GOT3 (cell line): Measurements from ENCODE around the gene SSTR4.

Source experiments
- DNase-seq: peaks from one replicate; lab custom pipeline; 2025; ENCODE audit warnings: mixed read lengths; lab: John Stamatoyannopoulos, UW

The SSTR4 gene

GRCh38 chr20:23065266-23066201 is 30.4 kb downstream of the SSTR4 start:
- no peak for DNase-seq

DNA sequence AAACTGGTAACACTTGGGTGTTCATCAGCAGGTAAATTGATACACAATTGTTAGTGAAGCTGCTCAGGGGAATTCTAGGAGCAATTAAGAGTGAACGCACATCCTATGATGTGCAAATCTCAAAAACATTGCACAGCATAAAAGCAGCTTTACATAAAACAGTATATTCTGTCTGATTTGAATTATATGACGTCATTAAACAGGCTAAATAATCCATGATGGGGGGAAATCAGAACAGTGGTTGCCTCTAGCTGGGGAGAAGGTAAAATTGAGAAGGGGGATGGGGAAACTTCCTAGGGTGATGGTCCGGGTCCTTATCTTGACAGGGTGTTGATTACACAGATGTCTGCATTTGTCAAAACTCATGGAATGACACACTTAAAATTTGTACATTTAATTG is 31.7 kb downstream of the SSTR4 start:
- DNase-seq, result no peak

DNA sequence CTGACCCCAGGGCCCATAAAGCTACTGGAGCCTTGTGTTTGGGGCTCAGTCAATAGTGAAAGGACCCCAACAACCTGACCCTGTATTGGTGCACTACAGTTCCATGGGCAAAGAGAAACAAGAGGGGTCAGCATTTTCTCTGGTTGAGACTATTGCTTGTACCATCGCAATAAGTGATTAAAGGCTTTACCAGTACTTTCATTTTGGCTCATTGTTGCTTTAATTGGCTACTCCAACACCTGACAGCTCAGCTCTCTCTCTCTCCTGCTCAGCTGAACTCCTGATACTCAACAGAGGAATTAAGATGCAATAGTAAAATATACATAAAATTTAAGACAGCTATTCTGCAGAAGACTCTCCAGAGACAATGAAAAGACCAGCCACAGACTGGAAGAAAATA is 33.2 kb downstream of the SSTR4 start:
- DNase-seq, result no peak

DNA sequence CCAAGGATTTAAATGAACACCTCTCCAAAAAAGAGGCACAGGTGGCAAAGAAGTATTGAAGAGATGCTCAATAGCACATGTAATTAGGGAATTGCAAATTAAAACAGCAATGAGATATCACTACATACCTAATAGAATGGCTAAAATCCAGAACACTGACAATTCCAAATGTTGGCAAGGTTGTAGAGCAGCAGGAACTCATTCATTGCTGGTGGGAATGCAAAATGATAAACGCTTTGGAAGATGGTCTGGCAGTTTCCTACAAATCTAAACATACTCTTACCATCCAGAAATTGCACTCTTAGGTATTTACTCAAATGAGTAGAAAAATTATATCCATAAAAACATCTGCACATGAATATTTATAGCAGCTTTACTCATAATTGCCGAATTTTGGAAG is 34.0 kb downstream of the SSTR4 start:
- DNase-seq, result no peak

DNA sequence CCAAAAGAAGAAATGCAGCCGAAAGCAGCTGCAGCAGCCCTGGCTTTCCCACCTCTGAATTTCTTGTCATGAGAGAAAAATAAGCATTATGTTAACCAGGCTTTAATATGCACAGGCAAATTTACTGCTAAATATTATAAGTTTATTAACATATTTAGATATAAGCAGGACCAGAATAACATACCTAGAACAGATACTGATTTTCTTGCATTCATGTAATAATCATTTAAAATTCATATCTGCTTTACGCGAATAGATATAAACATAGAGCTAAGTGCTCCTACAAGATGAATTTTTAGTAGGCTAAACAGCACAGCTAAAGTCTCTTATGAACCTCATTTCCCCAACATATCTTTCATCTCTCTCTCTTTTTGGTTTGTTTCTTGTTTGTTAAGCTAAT is 36.3 kb downstream of the SSTR4 start:
- DNase-seq, result no peak

DNA sequence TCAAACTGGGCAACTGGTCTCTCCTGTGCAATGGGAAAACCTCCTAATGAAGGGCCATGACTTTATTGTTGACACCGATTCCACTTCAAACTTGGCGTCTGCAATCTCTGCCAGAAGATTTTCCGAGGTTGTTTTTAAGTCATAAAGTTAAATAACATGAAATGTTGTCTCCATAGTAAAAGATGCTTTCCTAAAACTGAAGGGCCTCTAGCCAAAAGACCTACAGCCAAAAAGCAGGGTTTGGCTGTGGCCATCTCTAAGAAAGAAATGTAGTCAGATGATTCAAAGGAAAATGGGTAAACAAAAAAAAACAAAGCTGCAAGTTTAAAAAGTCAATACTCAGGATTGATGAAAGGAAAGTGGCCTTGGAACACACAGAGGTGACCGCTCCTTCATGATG is 36.9 kb downstream of the SSTR4 start:
- DNase-seq, result no peak

DNA sequence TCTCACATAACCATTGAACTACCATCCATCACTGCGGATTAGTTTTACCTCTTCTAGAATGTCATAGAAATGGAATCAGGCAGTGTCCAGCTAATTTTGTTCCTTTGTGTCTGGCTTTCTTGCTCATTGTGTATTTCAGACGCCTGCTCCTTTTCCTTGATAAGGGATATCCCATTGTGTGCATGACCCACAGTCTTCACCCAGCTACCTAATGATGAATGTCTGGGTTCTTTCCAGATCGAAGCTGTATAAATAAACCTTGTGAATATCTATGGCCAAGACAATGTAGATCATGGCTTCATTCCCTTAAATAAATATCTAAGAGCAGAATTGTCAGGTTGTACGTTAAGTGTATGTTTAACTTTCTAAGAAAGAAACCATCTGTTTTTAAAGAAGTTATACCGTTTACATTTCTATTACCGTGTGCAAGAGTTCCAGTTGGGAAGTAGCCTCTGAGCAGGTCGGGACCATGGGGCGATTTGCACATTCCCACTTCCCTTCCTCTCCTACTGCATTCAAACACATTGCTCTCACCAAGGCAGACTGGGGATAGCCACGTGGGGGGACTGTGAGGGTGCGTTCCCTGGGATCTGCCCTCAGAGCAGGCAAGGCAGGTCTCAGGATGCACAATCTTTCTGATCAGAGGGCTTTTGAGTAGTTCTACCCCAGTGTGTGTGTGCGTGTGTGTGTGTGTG is 37.9 kb downstream of the SSTR4 start:
- no peak for DNase-seq

DNA sequence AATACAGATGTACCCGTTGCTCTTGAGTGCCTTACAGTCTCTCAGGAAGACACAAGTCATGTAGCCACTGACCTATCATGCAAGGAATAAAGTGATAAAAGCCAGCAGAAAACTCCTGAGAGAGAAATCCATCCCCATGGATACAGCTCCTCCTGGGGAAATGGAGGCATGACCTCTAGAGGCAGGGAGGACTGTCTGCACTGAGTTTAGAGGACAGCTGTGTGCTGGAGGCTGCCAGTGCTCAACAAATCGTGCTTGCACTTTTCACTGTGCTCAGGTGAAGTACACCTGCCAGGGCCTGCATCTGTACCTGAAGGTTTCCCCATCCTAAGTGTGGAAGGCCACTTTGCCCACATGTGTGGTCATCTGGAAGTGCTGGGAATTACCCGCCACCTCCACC is 38.9 kb downstream of the SSTR4 start:
- DNase-seq, result no peak

DNA sequence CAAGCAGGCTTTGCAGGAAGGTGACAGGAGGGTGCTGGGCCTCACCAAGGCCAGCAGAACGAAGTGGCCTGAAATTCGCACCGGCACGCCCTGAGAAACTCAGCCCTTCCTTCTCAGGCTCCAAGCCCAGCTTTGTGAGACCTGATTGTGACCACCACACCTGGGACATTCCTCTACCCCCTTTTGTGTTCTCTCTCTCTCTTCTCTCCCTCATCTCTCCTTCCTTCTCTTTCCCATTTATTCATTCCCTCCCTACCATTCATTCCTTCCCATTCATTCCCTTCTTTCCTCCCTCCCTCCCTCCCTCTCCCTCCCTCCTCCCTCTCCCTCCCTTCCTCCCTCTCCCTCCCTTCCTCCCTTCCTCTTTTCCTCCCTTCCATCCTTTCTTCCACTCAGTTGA is 42.2 kb downstream of the SSTR4 start:
- DNase-seq, result no peak

GRCh38 chr20:23078351-23079015 is 43.4 kb downstream of the SSTR4 start:
- DNase-seq, result no peak

GRCh38 chr20:23079016-23079351 is 43.9 kb downstream of the SSTR4 start:
- no peak for DNase-seq

DNA sequence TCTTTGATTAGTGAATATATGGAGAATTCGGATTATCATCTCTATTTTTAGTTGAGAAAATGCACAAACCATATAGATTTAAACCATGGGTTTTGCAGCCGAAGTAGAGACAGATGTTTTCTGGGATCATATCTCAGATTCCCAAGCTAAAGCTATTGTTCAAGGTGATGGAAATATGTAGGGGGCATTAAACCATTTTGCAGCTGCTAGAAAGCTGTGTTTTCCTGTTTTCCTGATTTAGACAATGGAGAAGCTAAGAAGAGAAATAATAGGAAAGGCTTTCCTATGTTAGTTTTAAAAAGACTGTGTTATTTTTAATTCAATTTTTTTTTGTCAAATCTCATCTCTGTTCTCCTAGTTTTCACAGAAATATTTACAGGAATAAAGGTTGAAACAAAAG is 44.8 kb downstream of the SSTR4 start:
- no peak for DNase-seq

- DNase-seq, result no peak
These were observed 45.4 kb downstream of the SSTR4 start for GRCh38 chr20:23080521-23080920.

- DNase-seq, result no peak
These were observed 46.2 kb downstream of the SSTR4 start for GRCh38 chr20:23081263-23081819.

- no peak for DNase-seq
These were observed 47.9 kb downstream of the SSTR4 start for GRCh38 chr20:23082846-23083552.

DNA sequence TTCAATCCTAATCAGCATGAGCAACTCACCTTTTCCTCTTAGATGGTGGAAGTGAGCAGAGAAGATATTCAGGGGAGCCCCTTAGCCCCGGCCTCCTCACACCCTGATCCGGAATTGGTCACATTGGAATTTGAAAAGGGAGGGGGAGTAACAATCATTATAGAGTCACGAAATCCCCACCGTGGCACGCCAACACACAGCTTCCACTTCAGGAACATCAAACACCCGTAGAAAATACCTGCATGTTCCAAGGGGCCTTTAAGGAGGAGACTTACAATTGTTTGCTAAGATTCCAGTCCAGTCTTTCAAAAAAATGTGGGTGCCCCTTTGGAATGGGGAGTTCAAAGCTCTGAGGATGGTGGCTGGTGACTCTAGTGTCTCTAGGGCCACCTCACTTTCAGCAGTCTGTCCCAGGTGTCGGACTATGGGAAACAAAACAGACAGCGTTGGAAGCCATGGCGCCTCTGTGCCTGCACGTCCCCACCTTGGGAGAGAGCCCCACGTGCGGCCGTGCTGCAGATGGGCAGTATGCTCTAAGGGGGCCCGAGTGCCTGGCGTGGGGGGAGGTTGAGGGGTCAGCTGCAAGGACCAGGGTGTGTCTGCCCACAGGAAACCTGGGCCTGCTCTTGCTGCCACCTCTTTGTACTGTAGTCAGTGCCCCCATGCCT is 48.6 kb downstream of the SSTR4 start:
- DNase-seq, result no peak

- no peak for DNase-seq
These were observed 49.3 kb downstream of the SSTR4 start for GRCh38 chr20:23084282-23084844.

- no peak for DNase-seq
These were observed 49.8 kb downstream of the SSTR4 start for GRCh38 chr20:23084845-23085365.

- no peak for DNase-seq
These were observed 50.4 kb downstream of the SSTR4 start for GRCh38 chr20:23085436-23086055.

- DNase-seq, result no peak
These were observed 51.0 kb downstream of the SSTR4 start, which contains the start of gene CD93 for GRCh38 chr20:23086056-23086566. Gene CD93, minus strand, starts transcription at chr20:23086324. Its CDS starts 132 bp downstream, at chr20:23086192.
